ENCODE measurements around the gene RBMS1.
"Not testable (repeated sequence)": the region's sequence is repeated elsewhere in the genome, so short reads cannot be mapped to it uniquely, and the experiment has no call there.

Gene RBMS1

DNA sequence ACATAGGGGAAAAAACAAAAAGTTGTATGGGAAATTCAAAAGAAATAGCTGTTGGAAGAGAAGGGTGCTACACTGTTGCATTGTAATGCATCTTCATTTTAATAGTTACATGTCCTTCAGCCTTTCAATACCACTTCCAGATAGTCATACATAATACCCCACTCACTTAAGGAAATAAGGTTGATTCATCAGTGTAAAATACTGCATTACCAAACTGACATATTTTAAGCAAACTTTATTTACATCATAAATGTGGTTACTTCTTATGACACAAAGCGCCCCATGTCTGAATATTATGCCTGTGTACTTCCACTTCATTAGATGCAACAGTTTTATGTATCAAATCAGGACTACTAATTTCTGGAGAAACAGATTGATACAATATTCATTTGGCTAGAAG, 4.5 kb downstream of the RBMS1 start:
- peaks cover 2 to 13% of the 10 kb centered on the region in 2 donors for H3K4me1 Mint-ChIP-seq
- ATAC-seq (replicated peaks), result no peak
- H3K4me3 Mint-ChIP-seq, result no peak overlapping the region
- no peaks in the 10 kb centered on the region for H3K9me3 Mint-ChIP-seq
- no peak overlapping the region for H3K27ac Mint-ChIP-seq
- no peak for DNase-seq
- no peaks in the 10 kb centered on the region for H3K36me3 Mint-ChIP-seq
- peaks cover 21 to 22% of the 10 kb centered on the region in 2 donors for H3K27me3 Mint-ChIP-seq

- not testable (repeated sequence) for DNase-seq; ATAC-seq (replicated peaks); H3K27ac Mint-ChIP-seq; H3K4me1 Mint-ChIP-seq; H3K4me3 Mint-ChIP-seq; H3K36me3 Mint-ChIP-seq; H3K9me3 Mint-ChIP-seq
- peaks cover 15 to 17% of the 10 kb centered on the region in 2 donors for H3K27me3 Mint-ChIP-seq
Measured at GRCh38 chr2:160488289-160488688, 5.3 kb downstream of the RBMS1 start.

DNA sequence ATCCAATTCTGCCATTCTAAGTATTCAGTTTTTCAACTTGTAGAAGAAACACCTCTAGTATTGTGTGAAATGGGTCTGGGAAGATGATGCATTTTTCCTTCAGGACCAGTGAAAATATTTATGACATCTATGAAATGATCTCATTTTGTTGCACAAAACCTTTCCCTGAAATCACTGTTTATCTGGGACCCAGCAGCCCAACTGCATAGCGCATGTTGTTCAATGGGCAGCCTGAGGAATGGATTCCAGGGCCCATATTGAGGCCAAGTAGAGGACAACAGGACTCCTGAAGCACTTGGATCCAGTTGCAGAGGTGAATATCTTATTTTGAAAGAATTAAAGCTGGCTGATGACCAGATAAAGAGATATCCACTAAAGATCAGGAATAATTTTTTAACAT, 7.3 kb downstream of the RBMS1 start:
- H3K36me3 Mint-ChIP-seq, result no peaks in the 10 kb centered on the region
- no peak overlapping the region for H3K4me3 Mint-ChIP-seq
- H3K27ac Mint-ChIP-seq, result no peak overlapping the region
- ATAC-seq (replicated peaks), result no peak
- no peaks in the 10 kb centered on the region for H3K4me1 Mint-ChIP-seq
- H3K27me3 Mint-ChIP-seq, result peaks cover 0 to 7% of the 10 kb centered on the region in 2 donors
- H3K9me3 Mint-ChIP-seq, result no peaks in the 10 kb centered on the region
- no peak for DNase-seq

DNA sequence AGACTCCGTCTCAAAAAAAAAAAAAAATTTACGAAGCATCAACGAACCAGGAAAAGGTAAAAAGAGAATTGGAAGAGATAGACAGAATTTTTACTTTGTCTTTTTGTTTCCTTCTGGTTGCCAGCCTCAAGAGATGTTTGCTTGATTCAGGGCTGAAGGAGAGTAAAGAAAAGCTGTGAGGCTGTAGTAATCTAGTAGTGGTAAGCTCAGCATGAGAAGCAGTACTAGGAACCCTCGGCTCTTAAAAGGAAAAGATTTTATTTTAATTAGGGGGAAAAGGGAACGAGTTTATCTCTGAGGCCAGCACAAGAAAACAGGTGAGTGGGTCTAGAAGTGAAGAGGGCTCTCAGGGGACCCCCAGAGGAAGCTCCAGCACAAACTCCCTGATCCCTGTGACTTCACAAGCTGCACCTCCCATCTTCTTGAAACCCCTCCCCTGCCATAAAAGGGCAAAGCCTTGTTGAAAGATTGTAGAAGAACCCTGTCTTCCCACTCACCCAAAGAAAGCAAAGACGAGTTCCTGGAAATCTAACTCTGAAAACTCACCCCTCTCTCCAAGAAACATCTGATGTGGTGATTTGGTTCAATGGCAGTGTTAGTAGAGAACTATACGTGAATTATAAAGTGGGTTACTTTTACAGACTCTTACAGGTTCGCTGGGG, 8.6 kb downstream of the RBMS1 start:
- no peak overlapping the region for H3K27ac Mint-ChIP-seq
- H3K27me3 Mint-ChIP-seq, result no peaks in the 10 kb centered on the region
- ATAC-seq (replicated peaks), result no peak
- H3K4me3 Mint-ChIP-seq, result no peak overlapping the region
- DNase-seq, result no peak
- H3K9me3 Mint-ChIP-seq, result no peaks in the 10 kb centered on the region
- no peaks in the 10 kb centered on the region for H3K36me3 Mint-ChIP-seq
- no peaks in the 10 kb centered on the region for H3K4me1 Mint-ChIP-seq

- ATAC-seq (replicated peaks) (no peak), DNase-seq (no peak)
- no peak overlapping the region for H3K27ac Mint-ChIP-seq
- H3K4me3 Mint-ChIP-seq, result no peak overlapping the region
- no peaks in the 10 kb centered on the region for H3K36me3 Mint-ChIP-seq
- H3K4me1 Mint-ChIP-seq, result no peaks in the 10 kb centered on the region
- no peaks in the 10 kb centered on the region for H3K9me3 Mint-ChIP-seq
- peaks cover 7 to 9% of the 10 kb centered on the region in 2 donors for H3K27me3 Mint-ChIP-seq
Measured at GRCh38 chr2:160482673-160483072, 10.9 kb downstream of the RBMS1 start.

DNA sequence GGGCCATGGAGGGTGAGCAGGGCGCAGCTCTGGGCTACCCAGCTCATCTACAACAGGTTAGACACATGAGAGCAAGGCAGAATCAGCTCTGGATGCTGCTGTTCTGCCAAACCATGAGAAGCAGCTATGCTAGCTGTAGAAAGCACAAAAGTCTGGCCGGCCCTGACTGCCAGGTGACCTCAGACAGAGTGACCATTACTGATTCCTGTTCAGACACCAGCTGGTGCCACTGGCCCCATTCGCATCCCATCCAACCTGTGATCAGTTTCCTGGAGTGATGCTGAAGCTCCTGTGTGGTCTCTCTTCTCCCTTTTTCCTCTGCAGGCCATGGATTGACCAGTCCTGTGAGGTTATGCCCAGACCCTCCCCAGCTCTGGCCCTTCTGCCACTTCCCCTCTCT, 14.3 kb downstream of the RBMS1 start:
- ATAC-seq (replicated peaks) (no peak), DNase-seq (no peak)
- Mint-ChIP-seq H3K27ac (no peak overlapping the region), H3K4me3 (no peak overlapping the region), H3K36me3 (no peaks in the 10 kb centered on the region), H3K27me3 (peaks cover 7 to 9% of the 10 kb centered on the region in 2 donors), H3K9me3 (no peaks in the 10 kb centered on the region), H3K4me1 (no peaks in the 10 kb centered on the region)

DNA sequence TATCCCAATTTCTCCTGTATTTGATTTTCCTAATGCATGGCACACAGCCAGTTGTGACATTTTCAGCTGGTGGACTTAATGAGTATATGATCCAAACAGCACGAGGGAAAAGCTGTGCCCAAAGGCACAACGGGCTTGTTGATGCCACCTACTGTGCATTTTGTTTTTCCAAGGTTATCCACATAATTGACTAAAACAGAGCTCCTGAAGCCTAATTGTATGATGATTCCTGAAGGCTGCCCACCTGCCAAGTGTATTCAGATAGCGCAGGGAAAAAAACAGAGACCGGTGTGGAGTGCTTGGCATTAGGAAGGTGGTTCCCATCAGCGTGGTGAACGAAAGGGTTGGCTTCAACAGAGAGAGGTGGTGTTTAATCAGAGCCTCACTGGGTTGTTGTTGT, 14.9 kb downstream of the RBMS1 start:
- ATAC-seq (replicated peaks), result no peak
- Mint-ChIP-seq H3K27ac (no peak overlapping the region), H3K9me3 (no peaks in the 10 kb centered on the region), H3K4me1 (no peaks in the 10 kb centered on the region), H3K4me3 (no peak overlapping the region), H3K27me3 (peaks cover 7 to 9% of the 10 kb centered on the region in 2 donors), H3K36me3 (no peaks in the 10 kb centered on the region)
- no peak for DNase-seq

DNA sequence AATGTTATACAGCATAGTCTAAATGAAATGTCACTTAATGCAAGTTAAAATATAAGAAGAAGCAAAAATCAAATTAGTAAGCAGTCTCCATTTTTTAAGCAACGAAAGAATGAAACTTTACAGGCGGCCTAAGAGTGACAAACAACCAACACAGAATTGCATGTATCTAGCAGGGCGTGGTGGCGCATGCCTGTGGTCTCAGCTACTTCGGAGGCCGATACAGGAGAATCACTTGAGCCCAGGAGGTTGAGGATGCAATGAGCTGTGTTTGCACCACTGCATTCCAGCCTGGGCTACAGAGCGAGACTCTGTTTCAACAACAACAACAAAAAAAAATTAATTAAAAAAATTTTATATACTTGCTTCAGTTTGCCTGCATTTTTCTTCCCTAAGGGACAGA, 16.6 kb downstream of the RBMS1 start:
- Mint-ChIP-seq H3K27me3 (peaks cover 7 to 9% of the 10 kb centered on the region in 2 donors), H3K4me3 (no peak overlapping the region)
- ATAC-seq (replicated peaks), result no peak

DNA sequence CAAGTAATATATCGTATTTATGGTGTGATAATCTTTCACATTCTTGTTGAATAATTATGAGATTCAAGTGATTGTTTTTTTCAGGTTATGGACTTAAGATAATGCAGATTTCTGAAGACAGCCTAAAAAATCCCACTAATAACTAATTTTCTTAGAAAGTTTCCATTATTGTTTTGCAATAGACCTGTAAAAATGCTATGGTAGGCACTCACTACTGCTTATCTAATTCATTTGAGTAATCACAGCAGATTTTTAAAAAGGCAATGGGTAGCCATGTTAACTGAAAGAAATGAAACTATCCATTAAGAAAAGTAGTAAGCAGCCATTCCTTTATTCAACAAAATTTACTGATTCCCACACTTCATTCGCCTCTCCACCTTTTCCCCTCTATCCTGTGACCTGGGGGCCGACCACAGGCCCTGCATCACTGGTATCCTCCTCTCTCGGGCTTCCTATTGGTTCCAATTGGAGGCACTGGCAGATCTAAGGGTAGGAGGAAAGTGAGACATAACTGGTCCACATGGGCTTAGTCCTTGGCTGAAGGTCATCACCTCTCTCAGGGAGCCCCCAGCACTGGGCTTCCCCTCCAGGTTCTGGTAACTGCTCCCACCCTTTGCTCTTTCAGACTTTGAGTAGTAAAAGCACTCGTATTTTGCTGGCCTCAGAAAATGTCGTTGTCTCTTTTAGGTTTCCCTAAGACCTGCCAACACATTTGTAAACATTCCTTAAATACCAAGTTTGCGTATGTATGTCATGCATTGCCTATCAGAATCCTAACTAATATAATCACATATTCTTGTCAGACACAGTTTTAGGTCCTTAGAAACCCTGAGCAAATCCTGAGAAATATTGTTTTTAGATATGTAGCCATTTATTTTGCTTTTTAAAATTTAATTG, 18.5 kb downstream of the RBMS1 start:
- H3K9me3 Mint-ChIP-seq, result no peaks in the 10 kb centered on the region
- no peaks in the 10 kb centered on the region for H3K4me1 Mint-ChIP-seq
- H3K4me3 Mint-ChIP-seq, result no peak overlapping the region
- H3K36me3 Mint-ChIP-seq, result no peaks in the 10 kb centered on the region
- no peak for ATAC-seq (replicated peaks)
- H3K27ac Mint-ChIP-seq, result no peak overlapping the region
- peaks cover 7 to 9% of the 10 kb centered on the region in 2 donors for H3K27me3 Mint-ChIP-seq
- DNase-seq, result no peak

More for the DNA sequence above, 16.6 kb downstream of the RBMS1 start:
- no peak for DNase-seq
- H3K9me3 Mint-ChIP-seq, result no peaks in the 10 kb centered on the region
- no peak overlapping the region for H3K27ac Mint-ChIP-seq
- no peaks in the 10 kb centered on the region for H3K4me1 Mint-ChIP-seq
- H3K36me3 Mint-ChIP-seq, result no peaks in the 10 kb centered on the region

DNA sequence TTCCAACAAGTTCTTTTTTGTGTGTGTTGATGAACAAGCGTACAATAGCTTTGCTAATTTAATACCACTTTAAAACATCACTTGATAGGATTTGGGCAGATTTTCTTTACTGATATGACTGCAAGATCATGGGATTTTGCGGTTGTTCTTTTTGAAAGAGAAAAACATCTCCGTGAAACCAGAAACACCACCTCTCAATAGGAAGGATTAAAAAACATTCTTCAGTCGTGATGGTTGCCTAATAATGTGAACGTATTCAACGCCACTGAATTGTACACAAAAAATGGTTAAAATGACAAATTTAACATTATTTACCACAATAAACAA, 19.3 kb downstream of the RBMS1 start:
- Mint-ChIP-seq H3K36me3 (no peaks in the 10 kb centered on the region), H3K4me3 (no peak overlapping the region), H3K27ac (no peak overlapping the region), H3K9me3 (no peaks in the 10 kb centered on the region), H3K4me1 (no peaks in the 10 kb centered on the region), H3K27me3 (peaks cover 5 to 11% of the 10 kb centered on the region in 2 donors)
- DNase-seq, result no peak
- no peak for ATAC-seq (replicated peaks)

GRCh38 chr2:160473468-160474318, 19.9 kb downstream of the RBMS1 start:
- H3K4me3 Mint-ChIP-seq, result no peak overlapping the region
- ATAC-seq (replicated peaks) (no peak), DNase-seq (no peak)
- H3K4me1 Mint-ChIP-seq, result no peaks in the 10 kb centered on the region
- no peaks in the 10 kb centered on the region for H3K9me3 Mint-ChIP-seq
- H3K36me3 Mint-ChIP-seq, result no peaks in the 10 kb centered on the region
- H3K27ac Mint-ChIP-seq, result no peak overlapping the region
- H3K27me3 Mint-ChIP-seq, result peaks cover 2 to 6% of the 10 kb centered on the region in 2 donors

DNA sequence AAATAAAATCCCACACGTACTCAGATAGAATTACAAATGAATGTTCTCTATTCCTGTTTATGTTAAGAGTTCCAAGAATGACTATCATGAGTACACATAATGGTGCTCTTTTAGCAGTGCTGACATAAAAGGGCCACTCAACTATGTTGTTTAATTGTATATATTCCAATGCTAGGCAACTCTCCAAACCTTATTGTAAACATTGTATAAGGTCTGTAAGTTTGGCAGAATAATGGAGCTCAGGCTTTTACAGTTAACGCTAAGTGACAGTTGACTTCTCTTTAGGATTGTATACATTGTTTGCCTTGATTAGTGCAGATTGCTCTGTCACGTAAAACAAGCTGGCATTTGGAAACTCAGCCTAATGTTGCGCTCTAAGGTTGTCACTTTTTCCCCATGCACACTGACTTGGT, 20.8 kb downstream of the RBMS1 start:
- H3K9me3 Mint-ChIP-seq, result no peaks in the 10 kb centered on the region
- H3K4me3 Mint-ChIP-seq, result no peak overlapping the region
- H3K4me1 Mint-ChIP-seq, result no peaks in the 10 kb centered on the region
- H3K27me3 Mint-ChIP-seq, result peaks cover 0 to 4% of the 10 kb centered on the region in 2 donors
- ATAC-seq (replicated peaks) (no peak), DNase-seq (no peak)
- H3K27ac Mint-ChIP-seq, result no peak overlapping the region
- H3K36me3 Mint-ChIP-seq, result no peaks in the 10 kb centered on the region

DNA sequence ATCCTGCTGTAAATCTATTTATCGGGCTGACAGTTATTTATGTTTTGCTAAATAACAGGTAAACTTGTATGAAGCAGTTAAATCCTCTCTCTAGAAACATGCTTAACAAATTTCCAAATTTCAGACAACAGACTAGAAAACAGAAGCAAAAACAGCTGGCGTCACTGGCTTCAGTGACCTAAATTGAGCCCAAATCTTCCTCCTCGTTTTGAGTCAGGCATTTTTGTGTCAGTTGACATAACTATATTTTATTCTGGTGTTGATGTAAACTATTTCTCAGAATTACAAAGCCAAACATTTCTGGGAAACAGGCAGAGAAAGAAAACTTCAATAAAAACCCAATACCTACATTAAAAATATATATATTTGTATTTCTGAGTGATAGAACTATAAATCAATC, 21.7 kb downstream of the RBMS1 start:
- ATAC-seq (replicated peaks) (no peak), DNase-seq (no peak)
- Mint-ChIP-seq H3K36me3 (no peaks in the 10 kb centered on the region), H3K27me3 (peaks cover 4 to 8% of the 10 kb centered on the region in 2 donors), H3K4me3 (no peak overlapping the region), H3K27ac (no peak overlapping the region), H3K4me1 (no peaks in the 10 kb centered on the region), H3K9me3 (no peaks in the 10 kb centered on the region)

GRCh38 chr2:160469621-160470204, 23.9 kb downstream of the RBMS1 start:
- DNase-seq, result no peak
- H3K36me3 Mint-ChIP-seq, result no peaks in the 10 kb centered on the region
- no peak overlapping the region for H3K4me3 Mint-ChIP-seq
- ATAC-seq (replicated peaks), result no peak
- no peak overlapping the region for H3K27ac Mint-ChIP-seq
- no peaks in the 10 kb centered on the region for H3K4me1 Mint-ChIP-seq
- no peaks in the 10 kb centered on the region for H3K9me3 Mint-ChIP-seq
- peaks cover 10 to 11% of the 10 kb centered on the region in 2 donors for H3K27me3 Mint-ChIP-seq
